Raji (cell line): ENCODE measurements around the gene CADPS.
A peak's percentile ranks its signal among the peaks of the same experiment; 100 is the strongest.

Source experiments
- POLR2A ChIP-seq: IDR thresholded peaks from 2 replicates; pipeline ENCODE4 v1.6.1; 2011; ENCODE audit warnings: low read depth, low read length, control low read depth; ENCODE audit not compliant: insufficient read depth

The CADPS gene

GRCh38 chr3:62749657-62750056 is 125.6 kb downstream of the CADPS start:
- TF ChIP-seq POLR2A = no peak

DNA sequence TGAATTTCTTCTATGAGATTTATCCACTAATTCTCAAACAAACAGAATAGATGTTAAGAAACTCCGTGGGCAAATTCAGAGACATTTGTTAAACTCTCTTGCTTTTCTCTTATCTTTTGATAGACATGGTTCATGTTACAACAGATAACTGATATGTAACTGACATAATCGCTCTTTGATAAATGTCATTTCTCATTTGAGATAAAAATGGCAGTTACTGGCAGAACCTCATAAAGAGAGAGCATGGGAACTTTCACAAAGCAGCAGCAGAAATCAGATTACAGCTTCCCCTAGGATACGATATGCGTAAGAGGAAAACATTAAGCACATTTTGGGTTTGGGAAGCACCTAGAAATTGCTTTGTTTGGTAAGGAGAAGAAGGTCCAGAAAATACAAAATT is 126.1 kb downstream of the CADPS start:
- TF ChIP-seq POLR2A = no peak

DNA sequence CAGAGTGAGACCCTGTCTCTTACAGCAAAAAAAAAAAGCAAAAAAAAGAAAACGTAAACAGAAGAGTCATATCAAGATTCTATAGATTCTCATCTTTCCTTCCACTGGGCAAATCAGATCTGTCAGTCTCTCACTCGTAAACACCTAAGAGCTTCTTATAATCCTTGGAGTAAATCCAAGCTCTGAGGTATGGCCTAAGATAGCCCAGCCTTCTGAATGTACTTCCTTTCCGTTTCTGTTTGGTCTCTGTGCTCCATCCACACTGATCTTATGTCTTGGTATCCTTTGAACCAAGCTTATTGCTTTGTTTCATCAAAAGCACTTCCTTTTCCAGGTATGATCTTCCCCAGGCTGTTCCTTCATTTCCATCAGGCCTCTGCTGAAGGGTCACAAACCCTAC is 137.8 kb downstream of the CADPS start:
- no peak for TF ChIP-seq POLR2A

GRCh38 chr3:62735510-62735909 is 139.7 kb downstream of the CADPS start:
- no peak for TF ChIP-seq POLR2A

DNA sequence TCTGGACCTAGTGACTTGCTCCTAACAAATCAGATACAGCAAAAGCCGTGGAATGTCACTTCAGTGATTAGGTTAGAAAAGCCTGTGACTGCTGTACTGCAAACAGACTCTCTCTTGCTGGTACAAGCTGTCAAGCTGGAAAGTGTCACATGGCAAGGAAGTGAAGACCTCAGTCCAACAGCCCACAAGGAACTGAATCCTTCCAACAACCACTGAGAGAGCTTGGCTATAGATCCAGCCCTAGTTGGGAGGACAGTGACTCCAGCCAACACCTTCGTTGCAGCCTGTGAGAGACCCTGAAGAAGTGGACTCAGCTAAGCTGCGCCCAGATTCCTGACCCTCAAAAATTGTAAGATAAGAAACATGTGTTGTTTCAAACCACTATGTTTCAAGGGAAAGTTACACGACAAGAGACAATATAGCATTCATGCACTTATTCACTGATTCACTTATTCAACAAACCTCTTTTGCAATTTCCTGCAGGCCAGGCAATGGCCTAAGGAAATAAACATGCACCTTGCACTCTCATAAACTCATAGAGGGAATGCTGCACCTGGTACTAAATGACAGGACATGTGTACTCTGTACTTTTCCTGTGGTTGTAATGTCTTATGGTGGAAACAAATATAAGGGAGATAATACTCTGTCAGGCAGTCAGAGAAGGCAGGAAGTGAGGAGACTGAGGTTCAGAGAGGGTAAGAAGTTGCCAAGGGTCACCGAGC is 142.9 kb downstream of the CADPS start:
- TF ChIP-seq POLR2A = no peak

- TF ChIP-seq POLR2A = no peak
Observed at GRCh38 chr3:62727981-62728380, 147.2 kb downstream of the CADPS start.

GRCh38 chr3:62727536-62727935 is 147.7 kb downstream of the CADPS start:
- TF ChIP-seq POLR2A = no peak

- TF ChIP-seq POLR2A = no peak
Observed at GRCh38 chr3:62724503-62724902, 150.7 kb downstream of the CADPS start.

DNA sequence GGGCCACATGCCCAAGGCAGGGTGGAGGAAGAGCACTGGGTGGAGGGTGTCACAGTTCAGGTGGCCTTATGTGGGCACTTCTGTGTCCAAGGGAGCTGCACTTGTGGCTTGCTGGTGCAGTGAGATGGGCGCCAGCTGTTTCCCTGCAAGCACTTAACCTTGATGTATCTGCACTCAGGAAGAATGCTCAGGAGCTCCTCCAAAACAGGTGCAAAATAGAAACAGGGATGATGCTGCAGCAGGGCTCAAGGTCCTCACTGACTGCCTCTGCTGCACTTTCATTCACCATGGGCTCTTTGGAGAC is 151.3 kb downstream of the CADPS start:
- peak; percentile 32 for TF ChIP-seq POLR2A

- TF ChIP-seq POLR2A = peak; percentile 88
Observed at GRCh38 chr3:62723166-62723913, 151.9 kb downstream of the CADPS start.

GRCh38 chr3:62722344-62722743 is 152.9 kb downstream of the CADPS start:
- peak; percentile 56 for TF ChIP-seq POLR2A

- TF ChIP-seq POLR2A = no peak
Observed at GRCh38 chr3:62718515-62719320, 156.5 kb downstream of the CADPS start.

GRCh38 chr3:62718011-62718410 is 157.2 kb downstream of the CADPS start:
- TF ChIP-seq POLR2A = no peak

DNA sequence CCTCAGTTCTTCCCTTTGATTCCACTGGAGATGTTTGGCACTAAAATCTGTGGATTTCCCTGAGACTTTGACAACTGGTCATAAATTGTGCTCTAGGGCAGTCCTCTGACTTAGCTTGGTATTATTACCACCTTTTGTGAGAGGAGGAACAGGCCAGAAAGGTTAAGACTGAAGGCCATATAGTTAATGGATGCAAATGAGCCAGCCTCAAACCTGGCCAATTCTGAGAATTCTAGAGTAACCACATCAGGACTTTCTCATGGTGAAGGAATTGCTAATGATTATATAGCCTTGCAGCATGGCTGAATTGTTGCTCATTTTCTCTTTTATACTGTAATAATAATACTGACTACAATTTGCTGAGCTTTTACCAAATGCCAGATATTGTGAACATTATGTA is 162.5 kb downstream of the CADPS start:
- TF ChIP-seq POLR2A = no peak

DNA sequence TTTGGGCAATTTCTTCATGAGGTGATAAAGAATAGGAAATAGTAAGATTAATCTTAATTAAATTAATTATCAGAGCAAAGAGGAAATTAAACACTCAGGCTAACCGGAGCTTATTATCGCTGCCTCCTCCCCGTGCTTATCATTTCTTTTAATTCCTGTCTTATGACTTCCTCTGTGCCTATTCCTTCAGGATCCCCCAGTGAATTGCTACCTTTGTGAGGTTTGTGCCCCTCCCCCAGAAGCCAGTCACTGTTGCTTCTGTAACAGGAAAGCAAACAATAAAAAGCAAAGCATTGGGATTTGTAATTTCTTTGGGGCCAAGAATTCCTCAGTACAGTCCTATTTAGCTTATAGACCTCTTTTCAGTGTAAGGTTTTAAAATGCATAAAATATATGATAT is 164.5 kb downstream of the CADPS start:
- no peak for TF ChIP-seq POLR2A
